GM19467 (cell line): ENCODE measurements around the gene KLHL7.
A peak's percentile ranks its signal among the peaks of the same experiment; 100 is the strongest.

ENCODE experiments used
- ATAC-seq: cut with Tn5 transposase; IDR thresholded peaks from one replicate; pipeline ENCODE4 v1.9.1; 2021; ENCODE audit warnings: mild to moderate bottlenecking, moderate library complexity; ENCODE audit not compliant: unreplicated experiment

The KLHL7 gene, protein sequence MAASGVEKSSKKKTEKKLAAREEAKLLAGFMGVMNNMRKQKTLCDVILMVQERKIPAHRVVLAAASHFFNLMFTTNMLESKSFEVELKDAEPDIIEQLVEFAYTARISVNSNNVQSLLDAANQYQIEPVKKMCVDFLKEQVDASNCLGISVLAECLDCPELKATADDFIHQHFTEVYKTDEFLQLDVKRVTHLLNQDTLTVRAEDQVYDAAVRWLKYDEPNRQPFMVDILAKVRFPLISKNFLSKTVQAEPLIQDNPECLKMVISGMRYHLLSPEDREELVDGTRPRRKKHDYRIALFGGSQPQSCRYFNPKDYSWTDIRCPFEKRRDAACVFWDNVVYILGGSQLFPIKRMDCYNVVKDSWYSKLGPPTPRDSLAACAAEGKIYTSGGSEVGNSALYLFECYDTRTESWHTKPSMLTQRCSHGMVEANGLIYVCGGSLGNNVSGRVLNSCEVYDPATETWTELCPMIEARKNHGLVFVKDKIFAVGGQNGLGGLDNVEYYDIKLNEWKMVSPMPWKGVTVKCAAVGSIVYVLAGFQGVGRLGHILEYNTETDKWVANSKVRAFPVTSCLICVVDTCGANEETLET

DNA sequence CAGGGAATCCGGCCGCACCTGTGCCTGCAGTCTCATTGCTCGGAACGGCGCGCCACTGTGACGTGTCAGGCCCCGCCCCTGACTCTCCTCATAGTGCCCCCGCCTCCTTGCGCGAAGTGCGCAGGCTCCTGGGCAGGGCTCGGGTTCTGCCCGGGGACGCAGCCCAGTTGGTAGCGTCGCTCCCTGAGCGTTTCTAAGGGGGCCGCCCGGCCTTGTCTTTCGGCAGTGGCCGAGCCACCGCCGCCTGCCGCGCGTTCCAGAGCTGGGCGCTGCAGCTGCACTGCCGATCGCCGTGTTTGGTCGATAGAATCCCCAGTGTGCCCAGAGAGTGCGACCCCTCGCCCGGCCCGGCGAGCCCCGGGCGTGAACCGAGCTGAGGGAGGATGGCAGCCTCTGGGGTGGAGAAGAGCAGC, at the start of gene KLHL7:
TSS of gene KLHL7 (plus strand) at position 142 of the 413 bp plus-strand sequence. CDS start at position 384, 242 bp downstream.
- ATAC-seq, result peak; percentile 90

DNA sequence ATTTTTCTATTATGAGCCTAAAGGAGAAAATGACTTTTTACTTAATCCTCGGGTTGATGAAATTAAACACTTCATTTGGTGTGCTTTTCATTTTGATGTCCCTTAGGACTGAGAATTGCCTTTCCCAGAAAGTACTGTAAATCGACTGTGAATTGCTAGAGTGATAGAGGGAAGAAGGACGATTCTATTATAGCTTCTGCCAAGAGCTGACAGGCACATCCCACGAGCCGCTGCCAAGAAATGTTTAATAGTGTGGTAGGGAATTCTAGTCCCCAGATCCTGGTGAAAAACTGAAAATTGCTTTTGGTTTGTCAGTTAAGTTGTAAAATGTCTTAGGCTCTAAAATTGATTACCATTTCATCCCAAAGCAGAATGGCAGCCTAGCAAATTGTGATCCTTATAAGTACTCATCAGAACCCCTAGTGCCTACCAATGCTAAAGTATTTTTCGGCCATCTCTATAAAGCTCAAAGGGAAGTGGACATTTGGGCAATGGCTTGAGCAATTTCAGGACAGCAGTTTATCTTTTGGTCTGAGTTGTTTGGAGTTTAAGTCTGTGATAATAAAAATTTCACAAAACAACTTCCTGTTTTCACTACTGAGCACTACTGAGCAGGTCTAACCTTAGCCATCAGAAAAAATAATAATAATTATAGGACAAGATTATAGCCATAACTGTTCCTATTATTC, 47.0 kb upstream of the KLHL7 start:
- no peak for ATAC-seq

DNA sequence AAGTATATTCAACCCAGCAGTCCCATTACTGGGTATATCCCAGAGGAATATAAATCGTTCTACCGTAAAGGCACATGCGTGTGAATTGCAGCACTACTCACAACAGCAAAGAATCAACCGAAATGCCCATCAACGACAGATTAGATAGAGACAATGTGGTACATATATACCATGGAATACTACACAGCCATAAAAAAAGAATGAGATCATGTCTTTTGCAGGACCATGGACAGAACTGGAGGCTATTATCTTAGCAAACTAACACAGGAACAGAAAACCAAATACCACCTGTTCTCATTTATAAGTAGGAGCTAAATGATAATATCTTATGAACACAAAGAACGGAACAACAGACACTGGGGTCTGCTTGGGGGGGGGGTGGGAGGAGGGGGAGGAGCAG, 44.3 kb upstream of the KLHL7 start:
- no peak for ATAC-seq

DNA sequence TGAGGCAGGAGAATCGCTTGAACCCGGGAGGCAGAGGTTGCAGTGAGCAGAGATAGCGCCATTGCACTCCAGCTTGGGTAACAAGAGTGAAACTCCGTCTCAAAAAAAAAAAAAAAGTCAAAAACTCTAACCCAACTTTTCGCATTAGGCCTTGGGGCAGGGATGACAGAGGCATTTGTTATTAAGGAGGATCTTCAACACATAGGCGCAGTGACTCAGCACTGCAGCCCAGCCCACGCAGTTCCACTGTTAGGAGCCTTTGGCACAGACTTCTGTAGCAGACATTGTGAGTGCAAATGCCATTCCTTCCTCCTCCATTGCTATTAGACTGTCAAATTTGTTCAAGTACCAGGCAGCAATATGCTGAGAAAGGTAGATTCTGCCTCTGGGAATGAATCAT, 43.1 kb upstream of the KLHL7 start:
- ATAC-seq, result no peak

DNA sequence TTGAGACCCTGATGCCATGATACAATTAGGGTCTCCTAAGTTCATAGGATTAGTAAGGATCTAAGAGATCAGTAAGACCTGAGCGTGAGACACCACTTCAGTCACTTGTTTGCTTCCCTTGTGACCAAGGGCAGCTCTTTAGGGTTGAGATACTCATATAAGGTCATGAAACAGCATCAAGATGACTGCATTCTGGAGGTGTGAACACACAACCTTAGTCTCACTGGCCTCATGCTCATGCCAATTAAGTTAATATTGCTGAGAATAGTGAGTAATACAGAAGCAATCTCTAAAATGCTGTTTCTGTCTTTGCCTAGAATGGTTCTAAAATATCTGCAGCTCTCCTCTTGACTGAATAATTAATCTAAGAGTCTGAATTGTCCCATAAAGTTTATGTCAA, 39.6 kb upstream of the KLHL7 start:
- ATAC-seq, result no peak

DNA sequence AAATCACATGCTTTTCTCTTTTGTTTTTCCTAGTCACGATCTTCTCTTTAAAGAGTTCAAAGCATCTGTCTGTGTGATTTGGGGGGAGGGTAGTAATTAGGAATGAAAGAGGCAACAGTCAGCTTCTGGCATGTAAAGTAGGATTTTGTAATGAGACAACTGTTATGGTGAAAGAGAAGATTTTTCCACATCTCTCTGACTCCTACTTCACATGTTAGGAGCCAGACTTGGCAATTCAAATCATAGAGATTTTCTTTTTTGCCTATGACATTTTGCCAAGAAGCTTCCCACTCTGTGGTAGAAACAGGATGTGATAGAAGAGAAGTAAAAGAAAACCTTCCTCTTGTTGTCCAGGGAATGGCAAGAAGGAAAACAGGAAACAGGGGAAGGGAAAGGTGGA, 38.3 kb upstream of the KLHL7 start:
- no peak for ATAC-seq

DNA sequence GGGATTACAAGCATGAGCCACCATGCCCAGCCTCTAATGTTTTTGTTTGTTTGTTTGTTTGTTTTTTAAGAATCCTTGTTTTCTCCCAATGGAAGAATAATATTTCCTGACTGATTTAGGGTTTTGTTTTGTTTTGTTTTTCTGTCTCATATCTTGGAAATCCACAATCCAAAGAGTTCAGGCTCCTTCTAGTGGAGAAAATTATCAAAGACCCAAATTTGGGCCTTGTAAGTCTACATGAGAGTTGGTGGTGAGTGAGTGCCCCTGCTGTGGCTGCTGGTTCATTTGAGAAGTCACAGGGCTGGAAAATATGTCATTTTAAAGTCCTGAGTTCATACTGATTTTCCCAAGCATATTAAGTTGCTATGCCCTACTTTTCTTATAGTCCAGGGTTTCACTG, 33.5 kb upstream of the KLHL7 start:
- no peak for ATAC-seq

DNA sequence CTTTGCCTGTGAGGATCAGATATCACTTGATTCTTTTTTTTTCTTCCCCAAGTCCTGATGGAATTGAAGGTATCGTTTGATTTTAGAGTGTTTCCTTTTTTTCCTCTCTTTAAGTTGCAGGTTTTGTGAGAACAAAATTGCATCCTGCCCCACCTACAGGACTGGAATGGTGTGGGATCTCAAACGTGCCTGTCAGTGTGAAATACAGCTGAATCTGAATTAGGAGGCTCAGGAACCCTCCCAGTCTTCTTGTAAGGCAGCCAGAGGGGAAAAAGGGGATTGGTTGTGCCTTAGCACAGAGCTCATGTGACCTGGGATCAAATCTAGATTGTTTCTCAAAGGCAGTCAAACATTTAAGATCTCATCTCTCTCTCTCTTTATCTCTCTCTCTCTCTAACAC, 32.7 kb upstream of the KLHL7 start:
- ATAC-seq, result no peak

DNA sequence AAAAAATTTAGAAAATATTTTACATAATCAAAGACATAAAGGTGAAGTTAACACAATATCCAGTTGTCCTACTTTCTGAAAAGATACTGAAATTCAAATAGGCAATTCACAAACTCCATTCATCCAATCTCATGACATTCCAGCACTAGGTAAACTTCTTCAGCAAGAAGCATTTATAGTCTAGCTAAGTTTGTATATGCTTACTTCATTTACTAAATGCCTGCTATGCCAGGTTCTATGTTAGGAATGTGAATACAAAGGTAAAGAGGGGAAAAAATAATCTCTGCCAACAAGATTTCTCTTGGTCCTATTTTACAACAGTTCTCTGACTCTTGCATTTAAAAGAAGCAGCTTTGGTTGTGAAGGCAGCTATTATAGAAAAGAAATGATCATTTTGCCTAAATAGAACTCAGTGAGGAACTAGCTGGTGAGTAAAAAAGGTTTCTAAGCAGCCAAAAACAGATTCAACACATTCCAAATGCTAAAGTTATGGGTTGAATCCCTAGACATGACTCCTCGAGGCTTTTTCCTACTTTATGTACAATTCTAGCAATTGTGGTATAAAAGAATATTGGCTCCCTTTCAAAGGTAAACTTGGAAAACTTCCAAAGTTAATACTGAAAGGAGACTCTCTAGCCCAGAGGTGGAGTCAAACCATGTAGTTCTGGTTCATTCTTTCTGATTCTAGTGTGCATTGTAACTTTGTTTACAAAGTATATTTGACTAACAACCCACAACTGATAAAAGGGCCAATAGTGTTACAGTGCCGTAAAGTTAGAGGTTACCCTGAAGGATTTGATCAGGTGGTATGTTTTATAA, 30.9 kb upstream of the KLHL7 start:
- ATAC-seq, result no peak

DNA sequence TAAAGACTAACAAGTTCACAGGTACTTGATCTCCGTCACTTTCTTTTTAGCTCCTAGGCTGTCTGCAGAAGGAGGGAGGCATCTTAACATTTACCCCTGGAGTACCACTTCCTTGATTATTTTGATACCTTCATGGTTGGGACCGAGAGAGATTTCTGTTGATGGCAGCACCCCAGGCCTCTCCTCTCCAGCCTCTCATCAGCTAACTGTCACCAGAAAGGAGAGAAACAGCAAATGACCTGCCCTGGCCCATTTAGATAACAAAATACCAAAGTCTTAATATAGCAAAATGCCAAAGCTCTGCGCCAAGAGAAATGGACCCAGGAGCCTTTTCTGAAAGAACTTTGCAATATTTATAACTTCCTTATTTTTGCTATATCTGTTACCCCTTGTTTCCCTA, 30.0 kb upstream of the KLHL7 start:
- ATAC-seq, result no peak

DNA sequence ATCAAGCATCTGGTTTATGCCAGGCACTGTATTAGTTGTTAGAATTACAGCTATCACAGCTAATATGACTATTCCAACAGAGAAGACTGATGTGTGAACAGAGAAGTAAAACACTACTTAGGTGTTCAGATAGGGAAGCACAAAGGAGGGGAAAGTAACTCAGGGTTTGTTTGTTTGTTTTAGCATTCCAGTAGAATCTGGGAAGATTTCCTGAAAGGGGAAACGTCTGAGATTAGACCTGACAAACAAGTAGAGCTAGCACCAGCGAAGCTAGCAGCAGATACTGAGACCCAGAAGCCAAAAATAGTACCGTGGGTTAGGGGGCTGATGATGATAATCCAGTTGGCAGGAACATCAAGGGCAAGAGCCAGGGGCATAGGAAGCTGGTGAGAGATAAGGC, 28.8 kb upstream of the KLHL7 start:
- no peak for ATAC-seq

DNA sequence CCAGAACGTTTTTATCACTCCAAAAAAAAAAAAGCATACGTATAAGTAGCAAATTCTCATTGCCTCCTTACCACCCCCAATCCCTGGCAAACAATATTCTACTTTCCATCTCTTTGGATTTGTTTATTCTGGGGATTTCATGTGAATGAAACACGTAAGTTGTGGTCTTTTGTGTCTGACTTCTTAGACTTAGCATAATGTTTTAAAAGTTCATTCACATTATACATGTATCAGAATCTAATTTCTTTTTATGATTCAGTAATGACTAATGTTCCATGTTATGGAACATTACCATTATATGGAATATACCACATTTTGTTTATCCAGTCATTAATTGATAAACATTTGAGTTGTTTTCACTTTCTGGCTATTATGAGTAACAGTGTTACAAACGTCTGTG, 12.5 kb upstream of the KLHL7 start:
- ATAC-seq, result no peak

DNA sequence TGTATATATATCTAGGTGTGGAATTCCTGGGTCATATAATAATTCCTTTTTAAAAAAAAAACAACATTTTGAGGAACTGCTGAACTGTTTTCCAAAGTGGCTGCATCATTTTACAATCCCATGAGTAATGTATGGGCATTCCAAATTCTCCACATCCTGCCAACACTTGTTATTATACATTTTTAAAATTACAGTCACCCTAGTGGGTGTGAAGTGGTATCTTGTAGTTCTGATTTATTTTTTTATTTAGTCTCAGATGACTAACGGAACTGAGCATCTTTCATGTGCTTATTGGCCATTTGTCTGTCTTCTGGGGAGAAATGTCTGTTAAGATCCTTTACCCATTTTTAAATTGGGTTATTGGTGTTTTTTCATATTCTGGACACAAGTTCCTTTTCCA, 12.0 kb upstream of the KLHL7 start:
- no peak for ATAC-seq

DNA sequence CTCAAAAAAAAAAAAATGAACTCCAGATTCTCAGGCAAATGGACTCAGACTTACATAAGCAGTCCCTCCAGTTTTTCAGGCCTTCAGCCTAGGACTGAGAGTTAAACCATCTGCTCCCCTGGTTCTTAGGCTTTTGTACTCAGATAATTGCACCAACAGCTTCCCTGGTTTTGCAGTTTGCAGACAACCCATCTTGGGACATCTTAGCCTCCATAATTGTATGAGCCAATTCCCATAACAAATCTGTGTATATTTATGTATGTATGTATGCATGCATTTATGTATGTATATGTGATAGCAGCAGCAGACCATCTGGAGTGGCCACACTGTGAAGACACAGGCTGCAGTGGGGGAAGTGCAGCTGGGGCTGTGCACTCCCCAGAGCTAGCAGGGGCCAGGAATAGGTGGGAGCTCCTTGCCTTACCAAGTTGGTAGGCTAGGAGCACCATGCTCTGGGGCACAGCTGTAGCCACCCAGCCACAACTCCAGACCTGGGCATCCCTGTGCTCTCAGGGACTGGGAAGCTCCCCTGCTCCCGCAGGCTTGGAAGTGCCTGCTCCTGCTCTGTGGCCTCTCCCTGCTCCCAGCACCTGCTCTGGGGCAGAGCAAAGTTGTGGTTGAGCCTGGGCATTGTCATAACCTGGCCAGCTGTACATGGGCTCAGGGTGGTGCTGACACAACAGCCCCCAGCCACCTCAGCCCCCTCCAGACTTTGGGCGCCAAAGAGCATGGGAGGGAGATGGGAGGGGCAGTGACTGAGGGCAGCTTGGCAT, 8.9 kb upstream of the KLHL7 start:
- no peak for ATAC-seq

DNA sequence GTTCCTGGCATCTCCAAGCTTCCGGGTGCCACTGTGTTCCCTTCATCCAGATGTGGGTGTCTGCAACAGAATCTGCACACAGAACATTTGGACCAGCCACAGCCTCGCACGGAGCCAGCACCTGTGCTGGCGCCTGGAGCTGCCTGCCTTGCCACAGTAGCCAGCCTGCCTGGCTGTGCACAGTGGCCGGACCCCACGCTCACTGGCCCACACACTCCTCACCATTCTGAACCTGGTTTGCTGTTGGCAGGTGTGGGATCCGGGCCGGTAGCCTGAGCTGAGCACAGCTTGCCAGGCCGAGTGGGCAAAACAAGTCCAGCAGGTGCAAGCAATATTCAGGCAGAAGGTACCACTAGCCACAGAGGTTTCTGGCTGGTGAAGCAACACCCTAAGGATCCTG, 7.6 kb upstream of the KLHL7 start:
- ATAC-seq, result no peak

DNA sequence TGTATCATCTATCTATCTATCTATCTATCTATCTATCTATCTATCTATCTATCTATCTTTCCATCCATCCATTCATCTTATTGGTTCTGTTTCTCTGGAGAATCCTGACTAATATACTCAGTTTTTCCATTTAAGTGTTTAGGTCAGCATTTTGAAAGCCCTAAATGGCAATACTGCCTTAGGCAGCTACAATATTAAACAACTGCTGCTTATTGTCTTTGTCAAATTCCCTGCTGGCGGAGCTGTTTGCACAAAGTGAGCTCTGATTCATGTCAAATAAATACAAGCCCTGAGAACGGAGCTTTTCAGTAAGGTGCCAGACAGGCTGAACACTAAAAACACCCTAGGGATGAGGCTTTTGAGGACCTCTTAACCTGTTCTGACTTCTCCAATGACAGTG, 7.1 kb upstream of the KLHL7 start:
- ATAC-seq, result no peak

DNA sequence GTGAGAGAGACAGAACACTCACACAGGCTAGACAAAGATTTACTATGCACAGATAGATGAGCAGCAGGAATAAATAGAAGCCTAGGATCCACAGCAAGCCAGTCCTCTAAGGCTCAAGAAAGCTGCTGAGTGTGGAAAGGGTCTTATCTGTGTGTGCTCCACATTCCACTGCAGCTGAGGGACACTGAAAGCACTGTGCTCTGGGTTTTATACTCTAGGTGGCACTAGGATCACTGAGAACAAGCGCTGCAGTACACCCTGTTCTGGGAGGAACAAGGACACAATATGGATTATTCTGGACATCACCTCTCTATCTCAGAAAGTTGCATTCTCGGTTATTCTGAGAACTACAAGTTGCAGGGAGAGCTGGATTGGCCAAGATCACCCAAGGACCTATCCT, 4.9 kb upstream of the KLHL7 start:
- ATAC-seq, result no peak

DNA sequence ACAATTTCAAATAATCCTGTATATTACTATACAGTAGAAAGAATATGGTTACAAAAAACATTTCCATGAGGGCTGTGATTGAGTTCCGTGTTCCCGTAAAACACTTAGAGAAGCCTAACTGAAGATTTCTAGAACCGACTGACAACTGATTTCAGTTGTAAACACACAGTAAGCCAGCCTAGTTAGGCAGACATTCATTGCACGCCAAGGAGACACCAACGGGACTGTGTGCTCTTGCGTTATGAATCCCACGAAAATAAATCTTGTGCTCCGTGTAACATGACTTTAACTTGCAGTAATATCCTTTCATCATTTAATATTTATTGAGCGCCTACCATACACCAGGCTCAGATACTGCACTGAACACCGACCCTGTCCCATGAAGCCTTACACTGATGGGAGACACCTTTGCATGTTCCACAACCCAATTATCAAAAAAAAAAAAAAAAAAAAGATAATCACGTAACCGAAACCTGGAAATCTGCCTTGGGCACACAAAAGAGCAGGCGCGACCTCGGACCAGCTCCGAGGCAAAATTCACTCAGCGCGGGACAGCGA, 420 bp upstream of the KLHL7 start:
- peak; percentile 12 for ATAC-seq

DNA sequence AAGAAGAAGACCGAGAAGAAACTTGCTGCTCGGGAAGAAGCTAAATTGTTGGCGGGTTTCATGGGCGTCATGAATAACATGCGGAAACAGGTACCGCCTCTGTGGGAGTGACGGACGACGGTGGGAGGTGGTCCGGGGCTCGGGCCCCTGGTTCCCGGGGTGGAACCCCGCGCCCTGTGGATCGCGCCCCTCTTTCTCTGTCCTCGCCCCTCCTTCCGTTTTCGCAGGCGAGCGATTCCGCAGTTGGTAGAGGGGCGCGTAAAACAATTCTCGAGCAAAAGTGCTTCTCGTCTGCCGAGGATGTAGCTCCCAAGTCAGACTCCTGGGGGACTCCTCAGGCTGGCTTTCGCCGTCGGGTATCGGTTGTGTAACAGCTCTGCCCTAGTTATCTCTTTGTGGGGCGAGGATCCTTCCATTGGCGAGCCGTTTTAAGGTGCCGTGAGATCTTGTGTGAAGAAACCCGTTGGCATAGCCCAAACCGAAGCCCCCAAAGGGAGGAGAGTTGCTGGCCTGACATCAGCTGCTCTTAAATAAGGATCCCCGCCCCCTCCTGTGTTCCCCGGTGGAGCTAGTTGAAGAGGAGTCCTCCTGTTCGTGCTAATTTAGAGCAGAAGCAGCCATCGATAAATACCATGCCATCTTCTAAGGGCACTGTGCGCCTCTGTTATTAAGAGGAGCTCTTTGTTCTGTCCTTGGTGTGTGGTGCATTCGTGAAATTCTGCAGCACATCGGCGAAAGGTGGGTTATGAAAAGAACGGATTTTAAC, 655 bp downstream of the KLHL7 start:
- ATAC-seq, result peak; percentile 35
